Psoas muscle (tissue), 8 donors: ENCODE measurements around the gene IQUB. TPM values are rescaled to one million over a fixed set of nuclear protein-coding genes. Genes with fewer than 3 reads are reported as not detected.
A peak's percentile ranks its signal among the peaks of the same experiment; 100 is the strongest.

Source experiments
- ATAC-seq, 4 donors: fragments of 200-7000 bp; cut with Tn5 transposase; one replicate each; pipeline ENCODE4 v1.9.1; 2020; ENCODE audit warnings: moderate library complexity in 3 of 4, mild to moderate bottlenecking in 2 of 4
- DNase-seq, 2 donors: peaks; one replicate each; pipeline ENCODE4 v3.0.0-alpha.2; 2020
- H3K27ac ChIP-seq: fragments of 200-600 bp; one replicate; pipeline ENCODE4 v1.8.0; 2022
- H3K27me3 ChIP-seq, 3 donors: fragments of 200-600 bp in 1 of 3; one replicate each; pipeline versions ENCODE4 v1.6.1 to v1.8.0; 2013 to 2022; ENCODE audit warnings: low read length in 2 of 3, mild to moderate bottlenecking in 2 of 3, moderate library complexity in 1 of 3; ENCODE audit not compliant: insufficient read depth in 3 of 3
- H3K36me3 ChIP-seq, 2 donors: fragments of 200-600 bp in 1 of 2; one replicate each; pipeline versions ENCODE4 v1.6.1 to v1.8.0; 2013 to 2022; ENCODE audit warnings: low read depth in 1 of 2, mild to moderate bottlenecking in 1 of 2, moderate library complexity in 1 of 2; ENCODE audit not compliant: insufficient read depth in 1 of 2
- H3K4me1 ChIP-seq: fragments of 200-600 bp; one replicate; pipeline ENCODE4 v1.8.0; 2022
- H3K4me3 ChIP-seq: fragments of 200-600 bp; one replicate; pipeline ENCODE4 v1.8.0; 2022; ENCODE audit warnings: mild to moderate bottlenecking
- H3K9me3 ChIP-seq: fragments of 200-600 bp; one replicate; pipeline ENCODE4 v1.8.0; 2022
- WGBS, 3 donors: extraction: QIAGEN DNeasy Blood & Tissue Kit; methylation state at CpG; one replicate each; pipeline versions ENCODE4 v1.1.6 to v1.1.7; 2013; 5-methylcytosine and 5-hydroxymethylcytosine counted together
- intact Hi-C, 2 donors: fragments of 100-400 bp; cut with DNase I; formaldehyde crosslinking; loops; one replicate each; pipeline versions ENCODE4 v1.11.0 to v1.14.2; 2022
- polyA plus RNA-seq, 3 donors: library from polyadenylated mRNA; stranded (reverse); fragments of 200-250 nt; gene quantifications; one replicate each; pipeline ENCODE4 v1.2.3, GENCODE V29; 2013
- total RNA-seq, 4 donors: library from RNA; stranded (reverse); fragmentation: NEBNext Ultra II Directional in 2 of 4; extraction: Animal tissue kit (Norgen Biotek cat#: 25700) in 2 of 4; gene quantifications; one replicate each; pipeline versions ENCODE4 v1.2.1 to v1.2.4, GENCODE V29; 2021 to 2023
- TF ChIP-seq, protein P1 (sequence below): fragments of 200-600 bp; IDR thresholded peaks from one replicate; pipeline ENCODE4 v1.8.0; 2022; ENCODE audit warnings: antibody characterized with exemption
- donor health status: healthy with polysubstance abuse.
- donor health status: DM: no; HTN: no; CAD: no; lungs with moderate emphysema.
- donor health status: Bipolar disorder and iron deficiency.
- donor health status: healthy.
- donor health status: DM: yes; HTN: yes; CAD: no.
- donor health status: DM: no; HTN: no; CAD: no.
- donor health status: DM: no; HTN: no; CAD: no.
- donor health status: DM: yes; HTN: yes; CAD: no.

IQUB gene
- total and polyA plus RNA-seq, 7 donors = 0.14 to 3.5 (median 0.47) TPM

DNA sequence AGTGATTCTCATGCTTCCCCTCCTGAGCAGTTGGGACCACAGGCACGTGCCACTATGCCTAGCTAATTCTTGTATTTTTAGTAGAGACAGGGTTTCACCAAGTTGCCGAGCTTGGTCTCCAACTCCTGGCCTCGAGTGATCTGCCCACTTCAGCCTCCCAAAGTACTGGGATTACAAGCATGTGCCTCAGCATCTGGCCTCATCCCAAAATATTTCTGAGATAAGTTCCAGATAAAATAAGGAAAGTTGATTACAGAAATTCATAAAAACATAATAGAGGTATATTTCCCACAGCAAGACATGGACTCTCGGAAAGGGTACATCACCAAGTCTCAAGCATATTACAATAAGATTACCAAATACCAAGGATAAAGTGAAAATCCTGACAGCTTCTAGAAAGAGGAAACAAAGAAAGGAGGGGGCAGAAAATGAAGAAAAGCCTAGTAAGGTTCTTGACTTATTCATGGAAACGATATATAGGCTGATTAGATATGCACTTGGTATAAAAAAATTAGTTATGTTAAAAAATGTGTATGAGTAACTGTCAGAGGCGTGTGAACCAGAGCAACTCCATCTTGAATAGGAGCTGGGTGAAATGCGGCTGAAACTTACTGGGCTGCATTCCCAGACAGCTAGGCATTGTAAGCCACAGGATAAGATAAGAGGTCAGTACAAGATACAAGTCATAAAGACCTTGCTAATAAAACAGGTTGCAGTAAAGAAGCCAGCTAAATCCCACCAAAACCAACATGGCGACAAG lies 35.0 kb downstream of the IQUB start:
- 82 to 84% (median 83%) methylated on average over 8 of the region's 8 CpGs for WGBS, 3 donors
- DNase-seq (no peak), ATAC-seq (no peak)
- intact Hi-C loops = no loop called here
- H3K36me3 ChIP-seq = no peaks in the 10 kb centered on the region
- H3K27me3 ChIP-seq = no peaks in the 10 kb centered on the region
- TF ChIP-seq, protein P1, sequence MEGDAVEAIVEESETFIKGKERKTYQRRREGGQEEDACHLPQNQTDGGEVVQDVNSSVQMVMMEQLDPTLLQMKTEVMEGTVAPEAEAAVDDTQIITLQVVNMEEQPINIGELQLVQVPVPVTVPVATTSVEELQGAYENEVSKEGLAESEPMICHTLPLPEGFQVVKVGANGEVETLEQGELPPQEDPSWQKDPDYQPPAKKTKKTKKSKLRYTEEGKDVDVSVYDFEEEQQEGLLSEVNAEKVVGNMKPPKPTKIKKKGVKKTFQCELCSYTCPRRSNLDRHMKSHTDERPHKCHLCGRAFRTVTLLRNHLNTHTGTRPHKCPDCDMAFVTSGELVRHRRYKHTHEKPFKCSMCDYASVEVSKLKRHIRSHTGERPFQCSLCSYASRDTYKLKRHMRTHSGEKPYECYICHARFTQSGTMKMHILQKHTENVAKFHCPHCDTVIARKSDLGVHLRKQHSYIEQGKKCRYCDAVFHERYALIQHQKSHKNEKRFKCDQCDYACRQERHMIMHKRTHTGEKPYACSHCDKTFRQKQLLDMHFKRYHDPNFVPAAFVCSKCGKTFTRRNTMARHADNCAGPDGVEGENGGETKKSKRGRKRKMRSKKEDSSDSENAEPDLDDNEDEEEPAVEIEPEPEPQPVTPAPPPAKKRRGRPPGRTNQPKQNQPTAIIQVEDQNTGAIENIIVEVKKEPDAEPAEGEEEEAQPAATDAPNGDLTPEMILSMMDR = no peak
- no peak overlapping the region for H3K27ac ChIP-seq
- no peak overlapping the region for H3K4me3 ChIP-seq
- H3K9me3 ChIP-seq = no peaks in the 10 kb centered on the region
- H3K4me1 ChIP-seq = no peaks in the 10 kb centered on the region

DNA sequence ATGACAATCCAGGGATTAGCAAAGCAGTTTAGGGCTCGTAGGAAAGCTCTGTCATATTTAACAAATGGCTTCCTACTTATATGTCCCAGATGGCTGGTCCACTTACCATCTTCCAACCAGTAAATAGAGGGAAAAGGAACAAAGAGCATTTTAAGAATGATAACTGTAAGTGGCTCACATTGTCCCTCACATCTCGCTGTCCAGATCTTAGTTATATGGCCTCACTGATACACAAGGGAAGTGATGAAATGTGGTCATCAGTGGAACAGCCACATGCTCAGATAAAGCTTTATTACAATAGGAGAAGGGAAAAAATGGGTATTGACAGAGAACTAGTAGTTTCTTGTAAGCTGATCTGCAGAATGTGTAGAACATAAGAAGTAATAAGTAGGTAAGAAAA lies 35.8 kb downstream of the IQUB start:
- intact Hi-C loops = no loop called here
- no peaks in the 10 kb centered on the region for H3K27me3 ChIP-seq
- 67 to 84% (median 75%) methylated on average over 2 of the region's 2 CpGs for WGBS, 3 donors
- ATAC-seq = no peak
- H3K4me1 ChIP-seq = no peaks in the 10 kb centered on the region
- TF ChIP-seq, protein P1 = no peak
- no peak overlapping the region for H3K4me3 ChIP-seq
- no peaks in the 10 kb centered on the region for H3K36me3 ChIP-seq
- DNase-seq = no peak
- no peak overlapping the region for H3K27ac ChIP-seq
- H3K9me3 ChIP-seq = no peaks in the 10 kb centered on the region

DNA sequence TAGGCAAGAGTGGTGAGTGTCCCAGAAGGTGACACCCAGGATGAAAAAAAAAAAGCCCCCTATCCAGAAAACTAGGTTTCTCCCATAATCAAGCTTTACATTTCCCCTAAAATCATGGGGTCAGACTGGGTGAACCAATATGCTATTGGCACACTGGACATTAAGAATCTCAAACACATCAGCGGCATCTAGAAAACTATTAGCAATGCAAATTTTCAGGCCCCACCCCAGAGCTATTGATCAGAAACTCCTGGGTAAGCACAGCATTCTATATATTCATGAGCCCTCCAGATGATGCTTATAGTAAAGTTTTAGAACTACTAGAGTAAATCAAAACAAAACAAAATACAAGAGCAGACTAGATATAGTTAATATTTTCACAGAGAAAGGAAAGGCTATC lies 36.4 kb downstream of the IQUB start:
- no peak for DNase-seq
- Histone ChIP-seq H3K4me3 (no peak overlapping the region), H3K27me3 (no peaks in the 10 kb centered on the region), H3K9me3 (no peaks in the 10 kb centered on the region), H3K4me1 (no peaks in the 10 kb centered on the region), H3K27ac (no peak overlapping the region), H3K36me3 (no peaks in the 10 kb centered on the region)
- TF ChIP-seq, protein P1 = no peak
- intact Hi-C loops = no loop called here
- no peak for ATAC-seq
- WGBS, 3 donors = 76 to 89% (median 84%) methylated on average over 1 of the region's 1 CpG

DNA sequence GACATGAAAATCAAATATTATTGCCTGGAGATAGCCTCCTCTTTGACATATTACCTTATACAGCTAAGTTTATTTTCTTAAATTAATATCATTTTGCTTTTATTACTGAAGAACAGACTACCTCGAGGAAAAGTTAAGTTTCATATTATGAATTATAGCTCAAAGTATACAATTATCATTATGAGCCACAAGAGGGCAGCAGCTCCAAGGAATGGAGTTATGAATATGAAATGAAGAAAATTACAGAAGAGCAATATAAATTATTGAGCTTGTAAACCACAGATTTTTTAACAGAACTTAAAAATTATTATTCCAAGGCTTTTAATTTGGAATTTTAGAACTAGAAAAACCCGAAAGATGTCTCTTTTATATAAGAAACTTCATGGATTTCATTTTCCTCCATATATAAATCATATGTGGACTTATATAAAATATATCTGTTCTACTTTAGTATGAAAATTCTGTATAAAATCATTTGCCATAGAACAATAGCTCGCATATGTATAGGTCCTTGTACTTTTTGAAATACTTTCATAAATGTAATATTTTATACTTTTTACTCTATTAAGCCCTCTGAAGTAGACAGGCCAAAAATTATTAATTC lies 40.1 kb downstream of the IQUB start:
- Histone ChIP-seq H3K27ac (no peak overlapping the region), H3K9me3 (no peaks in the 10 kb centered on the region), H3K27me3 (no peaks in the 10 kb centered on the region), H3K4me3 (no peak overlapping the region), H3K4me1 (no peaks in the 10 kb centered on the region), H3K36me3 (no peaks in the 10 kb centered on the region)
- ATAC-seq (peak in 2 of 4 donors; percentile 58 to 74), DNase-seq (no peak)
- 8 to 18% (median 12%) methylated on average over 3 of the region's 3 CpGs for WGBS, 3 donors
- TF ChIP-seq, protein P1 = peak; percentile 80
- intact Hi-C loops = loop anchor here (5.0 kb wide), 2 partner anchors 43 to 373 kb away; no protein-coding TSS in a partner anchor
